HepG2 (cell line): ENCODE measurements around the gene BTBD6. TPM values are rescaled to one million over a fixed set of nuclear protein-coding genes. Genes with fewer than 3 reads are reported as not detected.

Source experiments
- ATAC-seq: fragments of 200-7000 bp; cut with Tn5 transposase; 3 replicates; pipeline ENCODE4 v1.9.1; 2020; ENCODE audit warnings: mild to moderate bottlenecking, moderate library complexity
- BruUV-seq: library from RNA; stranded (reverse); fragments of 400-500 nt; replicated peaks from 2 replicates; lab custom pipeline; 2021; lab: Mats Ljungman, UMichigan
- CTCF ChIA-PET: fragments of 300-600 bp; formaldehyde crosslinking; extraction: SDS; loops from one replicate; lab custom pipeline; 2021; ENCODE audit warnings: low total read pairs, inconsistent platforms, low intra/inter-chr PET ratio; lab: Yijun Ruan, JAX
- POLR2A ChIA-PET: fragments of 350-600 bp; sonication (Branson Sonifier 250); formaldehyde crosslinking; loops from one replicate; lab custom pipeline; 2020; ENCODE audit warnings: antibody characterized with exemption, inconsistent platforms; lab: Yijun Ruan, JAX
- DNase-seq: peaks from one replicate; pipeline ENCODE4 v3.0.0-alpha.2; 2015; ENCODE audit warnings: low spot score
- FAIRE-seq: peaks from 3 replicates; lab custom pipeline; 2011; peaks lifted over from hg19 to GRCh38; lab: Jason Lieb, UNC
- H2AFZ ChIP-seq: one replicate; pipeline ENCODE4 v1.6.1; 2011; ENCODE audit warnings: low read length, inconsistent platforms
- H3K27ac ChIP-seq: fragments of 300-600 bp; 3 replicates; pipeline ENCODE4 v1.8.0; 2011; ENCODE audit warnings: mixed run types, mild to moderate bottlenecking, mixed read lengths, low read length, inconsistent platforms; ENCODE audit not compliant: insufficient read depth; ENCODE audit errors: extremely low read length
- H3K27me3 ChIP-seq, 2 experiments: fragments of 200-600 bp in 1 of 2; 2 replicates in 1 of 2; 3 replicates in 1 of 2; pipeline versions ENCODE4 v1.6.0 to v1.8.0; 2011; ENCODE audit warnings: low read length in 2 of 2, mild to moderate bottlenecking in 2 of 2, moderate library complexity in 2 of 2, inconsistent platforms in 1 of 2; ENCODE audit not compliant: insufficient read depth in 2 of 2, control insufficient read depth in 1 of 2
- H3K36me3 ChIP-seq, 2 experiments: fragments of 200-600 bp in 1 of 2; replicated peaks in 1 of 2; 2 replicates in 1 of 2; 3 replicates in 1 of 2; pipeline versions ENCODE4 v1.5.1 to v1.8.0; 2011; ENCODE audit warnings: low read length in 2 of 2, inconsistent platforms in 1 of 2; ENCODE audit not compliant: insufficient read depth in 2 of 2, control insufficient read depth in 1 of 2
- H3K4me1 ChIP-seq: 2 replicates; pipeline ENCODE4 v1.5.1; 2012; ENCODE audit warnings: low read length, inconsistent platforms; ENCODE audit not compliant: insufficient read depth
- H3K4me2 ChIP-seq: 2 replicates; pipeline ENCODE4 v1.6.0; 2011; ENCODE audit warnings: low read depth, low read length, inconsistent platforms
- H3K4me3 ChIP-seq, 3 experiments: fragments of 200-600 bp in 1 of 3; sonication (generic), shearing (Covaris generic) in 1 of 3; replicated peaks in 1 of 3; 2 replicates each; pipeline ENCODE4 v1.5.1; 2011 to 2016; ENCODE audit warnings: low read length in 3 of 3, inconsistent platforms in 2 of 3, low read depth in 2 of 3, mild to moderate bottlenecking in 2 of 3, control low read depth in 1 of 3, mixed read lengths in 1 of 3; ENCODE audit not compliant: insufficient read depth in 1 of 3
- H3K79me2 ChIP-seq: one replicate; pipeline ENCODE4 v1.6.1; 2011; ENCODE audit warnings: low read length, inconsistent platforms; ENCODE audit not compliant: insufficient read depth
- H3K9ac ChIP-seq: 2 replicates; pipeline ENCODE4 v1.6.0; 2011; ENCODE audit warnings: mild to moderate bottlenecking, low read depth, low read length, inconsistent platforms; ENCODE audit not compliant: insufficient read depth
- H3K9me3 ChIP-seq: 2 replicates; pipeline ENCODE4 v1.5.1; 2012; ENCODE audit warnings: mild to moderate bottlenecking, low read length
- H4K20me1 ChIP-seq: 2 replicates; pipeline ENCODE4 v1.6.0; 2011; ENCODE audit warnings: inconsistent platforms, mild to moderate bottlenecking, low read length, moderate library complexity; ENCODE audit not compliant: insufficient read depth
- GABPB1 ChIP-seq: IDR thresholded peaks from 2 replicates; pipeline ENCODE4 v1.6.1; 2016; ENCODE audit warnings: mild to moderate bottlenecking, missing genetic modification reagents, moderate library complexity, missing compliant biosample characterization
- HOXA7 ChIP-seq: sonication (generic); formaldehyde crosslinking; IDR thresholded peaks from 2 replicates; pipeline ENCODE4 v1.8.1; 2022; ENCODE audit warnings: mild to moderate bottlenecking, missing genetic modification reagents, moderate library complexity
- KLF16 ChIP-seq, 2 experiments: sonication (generic) in 1 of 2; formaldehyde crosslinking in 1 of 2; IDR thresholded peaks; 2 replicates each; pipeline versions ENCODE4 v1.6.1 to v1.8.0; 2016 to 2023; ENCODE audit warnings: missing genetic modification reagents in 2 of 2, missing compliant biosample characterization in 1 of 2
- MTF1 ChIP-seq: sonication (generic); formaldehyde crosslinking; IDR thresholded peaks from 2 replicates; pipeline ENCODE4 v1.5.0; 2020; ENCODE audit warnings: missing genetic modification reagents
- POLR2AphosphoS2 ChIP-seq: IDR thresholded peaks from 2 replicates; pipeline ENCODE4 v1.6.1; 2011; ENCODE audit warnings: low read depth, low read length, improper control_type of control experiment
- RAD21 ChIP-seq: fragments of 450-650 bp; formaldehyde crosslinking; IDR thresholded peaks from 2 replicates; pipeline ENCODE4 v1.5.0; 2020; ENCODE audit warnings: mild to moderate bottlenecking
- RBAK ChIP-seq: sonication (generic); formaldehyde crosslinking; IDR thresholded peaks from 2 replicates; pipeline ENCODE4 v1.5.1; 2020; ENCODE audit warnings: mild to moderate bottlenecking, missing genetic modification reagents
- TCF12 ChIP-seq, 2 experiments: fragments of 450-650 bp in 1 of 2; sonication (generic) in 1 of 2; formaldehyde crosslinking in 1 of 2; IDR thresholded peaks; 2 replicates each; pipeline versions ENCODE4 v1.6.1 to v1.8.0; 2017 to 2022; ENCODE audit warnings: antibody characterized with exemption in 1 of 2, mild to moderate bottlenecking in 1 of 2, missing genetic modification reagents in 1 of 2, moderate library complexity in 1 of 2
- YY1 ChIP-seq: IDR thresholded peaks from 2 replicates; pipeline ENCODE4 v1.6.1; 2011; ENCODE audit warnings: low read length, low read depth, moderate library complexity, mild to moderate bottlenecking; ENCODE audit not compliant: insufficient read depth, insufficient replicate concordance
- ZFP41 ChIP-seq: sonication (generic); formaldehyde crosslinking; IDR thresholded peaks from 2 replicates; pipeline ENCODE4 v1.4.0; 2020; ENCODE audit warnings: mild to moderate bottlenecking, missing genetic modification reagents, borderline replicate concordance
- ZNF33A ChIP-seq: sonication (generic); formaldehyde crosslinking; IDR thresholded peaks from 2 replicates; pipeline ENCODE4 v1.5.1; 2020; ENCODE audit warnings: missing genetic modification reagents, mild to moderate bottlenecking, moderate library complexity, borderline replicate concordance
- ZNF776 ChIP-seq: sonication (generic); formaldehyde crosslinking; IDR thresholded peaks from 2 replicates; pipeline ENCODE4 v1.4.0; 2020; ENCODE audit warnings: mild to moderate bottlenecking, missing genetic modification reagents
- ZNF850 ChIP-seq: sonication (generic); formaldehyde crosslinking; conservative IDR thresholded peaks from 2 replicates; pipeline ENCODE4 v1.9.0; 2021; ENCODE audit warnings: mild to moderate bottlenecking, missing genetic modification reagents
- WGBS: methylation state at CpG from one replicate; pipeline ENCODE4 v1.1.6; 2017; ENCODE audit warnings: low lambda C conversion rate; 5-methylcytosine and 5-hydroxymethylcytosine counted together
- in situ Hi-C: cut with HindIII; loops from 2 replicates; pipeline ENCODE4 v1.10.0; 2017; ENCODE audit warnings: low pct_unique_long_range_greater_than_20kb; ENCODE audit not compliant: extremely low pct_ligation_motif_present
- intact Hi-C: fragments of 100-400 bp; cut with micrococcal nuclease; formaldehyde crosslinking; loops from one replicate; pipeline ENCODE4 v1.10.0; 2022; ENCODE audit not compliant: unreplicated experiment
- polyA plus RNA-seq, 8 experiments: library from polyadenylated mRNA; depleted of rRNA in 3 of 8; stranded (reverse) in 7 of 8; unstranded in 1 of 8; fragments of >200 nt; fragmentation: Illumina TruSeq in 4 of 8; extraction: Trizol in 4 of 8; gene quantifications; 2 replicates each; pipeline versions ENCODE4 v1.2.1 to v1.2.3, GENCODE V29; 2011 to 2016; ENCODE audit warnings: low read depth in 4 of 8, missing spikeins in 1 of 8, mixed read lengths in 1 of 8; ENCODE audit not compliant: insufficient read depth in 1 of 8
- total RNA-seq, 5 experiments: library from RNA; depleted of rRNA; stranded (reverse); fragments of >200 nt; fragmentation: Illumina TruSeq; extraction: Trizol; gene quantifications; 2 replicates each; pipeline ENCODE4 v1.2.3, GENCODE V29; 2016; ENCODE audit warnings: low read depth in 1 of 5
- TF ChIP-seq, protein P1 (sequence below): sonication (generic); formaldehyde crosslinking; IDR thresholded peaks from 2 replicates; pipeline ENCODE4 v1.8.0; 2022; ENCODE audit warnings: mild to moderate bottlenecking, missing genetic modification reagents, borderline replicate concordance
- TF ChIP-seq, protein P2 (sequence below): sonication (generic); formaldehyde crosslinking; IDR thresholded peaks from 2 replicates; pipeline ENCODE4 v1.4.0; 2020; ENCODE audit warnings: missing genetic modification reagents
- TF ChIP-seq, protein P3 (sequence below): sonication (generic); formaldehyde crosslinking; conservative IDR thresholded peaks from 2 replicates; pipeline ENCODE4 v1.4.0; 2020; ENCODE audit warnings: missing genetic modification reagents
- TF ChIP-seq, protein P4 (sequence below): IDR thresholded peaks from 2 replicates; pipeline ENCODE4 v1.6.1; 2016

BTBD6 gene
- total and polyA plus RNA-seq, 2 of the 13 experiments (the other 11 are each of a cell fraction or from before 2014, with no cell fraction given), result not detected

DNA sequence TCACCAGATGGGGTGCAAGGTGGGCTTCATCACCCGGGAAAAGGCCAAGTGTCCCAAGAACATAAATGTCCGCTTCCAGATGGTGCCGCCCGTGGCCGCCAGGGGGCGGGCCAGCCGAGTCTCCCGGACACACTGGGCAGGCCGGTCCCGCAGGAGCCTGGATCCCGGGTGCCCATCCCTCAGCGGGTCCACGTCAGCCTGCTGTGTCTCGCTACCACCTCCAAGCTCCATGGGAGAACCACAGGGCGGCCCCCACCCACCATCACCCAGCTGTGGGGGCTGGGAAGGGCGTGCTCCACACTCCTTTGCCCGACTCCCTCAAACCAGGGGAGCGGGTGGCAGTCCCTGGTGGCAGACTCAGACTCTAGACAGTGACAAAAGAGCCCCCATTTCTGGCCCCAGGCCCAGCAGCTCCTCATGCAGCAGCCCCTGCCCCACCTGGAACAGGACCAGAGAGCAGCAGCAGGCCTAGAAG lies 45.2 kb upstream of the BTBD6 start:
- Histone ChIP-seq H3K9ac (no peak overlapping the region), H3K4me3 (no peak overlapping the region), H3K9me3 (no peaks in the 10 kb centered on the region), H3K36me3 (no peaks in the 10 kb centered on the region), H3K4me1 (peaks cover 32% of the 10 kb centered on the region), H3K27ac (no peak overlapping the region), H2AFZ (no peak overlapping the region), H3K4me2 (no peak overlapping the region), H3K27me3 (peaks cover 5 to 42% of the 10 kb centered on the region in 2 experiments; a peak in 3 of 5 replicates), H4K20me1 (no peaks in the 10 kb centered on the region; the same call in 1 of the 2 replicates), H3K79me2 (no peaks in the 10 kb centered on the region)
- BruUV-seq, result no TSS peak
- in situ Hi-C loops, result loop anchor here (5.0 kb wide), 1 partner anchor 79 kb away; no protein-coding TSS in a partner anchor
- FAIRE-seq (no peak), ATAC-seq (peak; percentile 55), DNase-seq (no peak)
- ChIA-PET CTCF (interaction anchor here (1.6 kb wide), 1 partner anchor 149 kb away, joined by 12 read pairs; no protein-coding TSS in a partner anchor), POLR2A (no interaction called here)
- 5% methylated on average over 15 of the region's 18 CpGs for WGBS
- intact Hi-C loops, result no loop called here
- TF ChIP-seq YY1 (peak; percentile 43), ZNF33A (CRISPR knock-in tag) (no peak), MTF1 (CRISPR knock-in tag) (no peak), RAD21 (CRISPR knock-in tag) (peak; percentile 63; the same call in 1 of the 2 replicates), GABPB1 (CRISPR knock-in tag) (0 out of 2 replicates have a peak, but pooled peaks have one; percentile 27), ZNF850 (no peak), ZFP41 (no peak), TCF12 (IDR thresholded peaks at IDR 0.05) (no peak), TCF12 (CRISPR knock-in tag; IDR thresholded peaks at IDR 0.05) (no peak), RBAK (CRISPR knock-in tag) (no peak), KLF16 (CRISPR knock-in tag; IDR thresholded peaks at IDR 0.05) (no peak), ZNF776 (no peak), HOXA7 (CRISPR knock-in tag) (no peak), POLR2AphosphoS2 (no peak)
- TF ChIP-seq, protein P1, sequence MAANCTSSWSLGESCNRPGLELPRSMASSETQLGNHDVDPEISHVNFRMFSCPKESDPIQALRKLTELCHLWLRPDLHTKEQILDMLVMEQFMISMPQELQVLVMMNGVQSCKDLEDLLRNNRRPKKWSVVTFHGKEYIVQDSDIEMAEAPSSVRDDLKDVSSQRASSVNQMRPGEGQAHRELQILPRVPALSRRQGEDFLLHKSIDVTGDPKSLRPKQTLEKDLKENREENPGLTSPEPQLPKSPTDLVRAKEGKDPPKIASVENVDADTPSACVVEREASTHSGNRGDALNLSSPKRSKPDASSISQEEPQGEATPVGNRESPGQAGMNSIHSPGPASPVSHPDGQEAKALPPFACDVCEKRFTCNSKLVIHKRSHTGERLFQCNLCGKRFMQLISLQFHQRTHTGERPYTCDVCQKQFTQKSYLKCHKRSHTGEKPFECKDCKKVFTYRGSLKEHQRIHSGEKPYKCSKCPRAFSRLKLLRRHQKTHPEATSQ (CRISPR knock-in tag), result no peak
- TF ChIP-seq, protein P2, sequence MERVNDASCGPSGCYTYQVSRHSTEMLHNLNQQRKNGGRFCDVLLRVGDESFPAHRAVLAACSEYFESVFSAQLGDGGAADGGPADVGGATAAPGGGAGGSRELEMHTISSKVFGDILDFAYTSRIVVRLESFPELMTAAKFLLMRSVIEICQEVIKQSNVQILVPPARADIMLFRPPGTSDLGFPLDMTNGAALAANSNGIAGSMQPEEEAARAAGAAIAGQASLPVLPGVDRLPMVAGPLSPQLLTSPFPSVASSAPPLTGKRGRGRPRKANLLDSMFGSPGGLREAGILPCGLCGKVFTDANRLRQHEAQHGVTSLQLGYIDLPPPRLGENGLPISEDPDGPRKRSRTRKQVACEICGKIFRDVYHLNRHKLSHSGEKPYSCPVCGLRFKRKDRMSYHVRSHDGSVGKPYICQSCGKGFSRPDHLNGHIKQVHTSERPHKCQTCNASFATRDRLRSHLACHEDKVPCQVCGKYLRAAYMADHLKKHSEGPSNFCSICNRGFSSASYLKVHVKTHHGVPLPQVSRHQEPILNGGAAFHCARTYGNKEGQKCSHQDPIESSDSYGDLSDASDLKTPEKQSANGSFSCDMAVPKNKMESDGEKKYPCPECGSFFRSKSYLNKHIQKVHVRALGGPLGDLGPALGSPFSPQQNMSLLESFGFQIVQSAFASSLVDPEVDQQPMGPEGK (CRISPR knock-in tag), result no peak
- TF ChIP-seq, protein P3, sequence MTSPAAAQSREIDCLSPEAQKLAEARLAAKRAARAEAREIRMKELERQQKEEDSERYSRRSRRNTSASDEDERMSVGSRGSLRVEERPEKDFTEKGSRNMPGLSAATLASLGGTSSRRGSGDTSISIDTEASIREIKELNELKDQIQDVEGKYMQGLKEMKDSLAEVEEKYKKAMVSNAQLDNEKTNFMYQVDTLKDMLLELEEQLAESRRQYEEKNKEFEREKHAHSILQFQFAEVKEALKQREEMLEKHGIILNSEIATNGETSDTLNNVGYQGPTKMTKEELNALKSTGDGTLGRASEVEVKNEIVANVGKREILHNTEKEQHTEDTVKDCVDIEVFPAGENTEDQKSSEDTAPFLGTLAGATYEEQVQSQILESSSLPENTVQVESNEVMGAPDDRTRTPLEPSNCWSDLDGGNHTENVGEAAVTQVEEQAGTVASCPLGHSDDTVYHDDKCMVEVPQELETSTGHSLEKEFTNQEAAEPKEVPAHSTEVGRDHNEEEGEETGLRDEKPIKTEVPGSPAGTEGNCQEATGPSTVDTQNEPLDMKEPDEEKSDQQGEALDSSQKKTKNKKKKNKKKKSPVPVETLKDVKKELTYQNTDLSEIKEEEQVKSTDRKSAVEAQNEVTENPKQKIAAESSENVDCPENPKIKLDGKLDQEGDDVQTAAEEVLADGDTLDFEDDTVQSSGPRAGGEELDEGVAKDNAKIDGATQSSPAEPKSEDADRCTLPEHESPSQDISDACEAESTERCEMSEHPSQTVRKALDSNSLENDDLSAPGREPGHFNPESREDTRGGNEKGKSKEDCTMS (CRISPR knock-in tag), result no peak
- TF ChIP-seq, protein P4, sequence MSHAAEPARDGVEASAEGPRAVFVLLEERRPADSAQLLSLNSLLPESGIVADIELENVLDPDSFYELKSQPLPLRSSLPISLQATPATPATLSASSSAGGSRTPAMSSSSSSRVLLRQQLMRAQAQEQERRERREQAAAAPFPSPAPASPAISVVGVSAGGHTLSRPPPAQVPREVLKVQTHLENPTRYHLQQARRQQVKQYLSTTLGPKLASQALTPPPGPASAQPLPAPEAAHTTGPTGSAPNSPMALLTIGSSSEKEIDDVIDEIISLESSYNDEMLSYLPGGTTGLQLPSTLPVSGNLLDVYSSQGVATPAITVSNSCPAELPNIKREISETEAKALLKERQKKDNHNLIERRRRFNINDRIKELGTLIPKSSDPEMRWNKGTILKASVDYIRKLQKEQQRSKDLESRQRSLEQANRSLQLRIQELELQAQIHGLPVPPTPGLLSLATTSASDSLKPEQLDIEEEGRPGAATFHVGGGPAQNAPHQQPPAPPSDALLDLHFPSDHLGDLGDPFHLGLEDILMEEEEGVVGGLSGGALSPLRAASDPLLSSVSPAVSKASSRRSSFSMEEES (CRISPR knock-in tag), result no peak
